ELF-1 (cell line): ENCODE measurements around the gene DENND2A.
"Not testable (repeated sequence)": the region's sequence is repeated elsewhere in the genome, so short reads cannot be mapped to it uniquely, and the experiment has no call there.

Experiments
- DNase-seq: peaks from one replicate; pipeline ENCODE4 v3.0.0-alpha.2; 2016; ENCODE audit warnings: low read depth, low spot score

DENND2A gene

GRCh38 chr7:140621401-140622021 lies 19.1 kb downstream of the DENND2A start:
- no peak for DNase-seq

GRCh38 chr7:140619915-140620510 lies 20.6 kb downstream of the DENND2A start:
- not testable (repeated sequence) for DNase-seq

- DNase-seq, result no peak
Observed at GRCh38 chr7:140619176-140619575, 21.4 kb downstream of the DENND2A start.

- DNase-seq, result no peak
Observed at GRCh38 chr7:140618306-140618705, 22.3 kb downstream of the DENND2A start.

- DNase-seq, result no peak
Observed at GRCh38 chr7:140617081-140617480, 23.5 kb downstream of the DENND2A start.

GRCh38 chr7:140616328-140616727 lies 24.3 kb downstream of the DENND2A start:
- DNase-seq, result no peak

- no peak for DNase-seq
Observed at GRCh38 chr7:140611641-140612040, 29.0 kb downstream of the DENND2A start.

- DNase-seq, result peak; percentile 83
Observed at GRCh38 chr7:140610204-140611165, 30.1 kb downstream of the DENND2A start.

GRCh38 chr7:140609646-140610045 lies 31.0 kb downstream of the DENND2A start:
- DNase-seq, result no peak

GRCh38 chr7:140607441-140607989 lies 33.1 kb downstream of the DENND2A start:
- no peak for DNase-seq

GRCh38 chr7:140605337-140605736 lies 35.3 kb downstream of the DENND2A start:
- peak; percentile 57 for DNase-seq

GRCh38 chr7:140604760-140605159 lies 35.9 kb downstream of the DENND2A start:
- no peak for DNase-seq

GRCh38 chr7:140604076-140604475 lies 36.5 kb downstream of the DENND2A start:
- DNase-seq, result no peak

GRCh38 chr7:140601566-140602174 lies 38.9 kb downstream of the DENND2A start:
- no peak for DNase-seq

GRCh38 chr7:140600341-140600740 lies 40.3 kb downstream of the DENND2A start:
- no peak for DNase-seq

- no peak for DNase-seq
Observed at GRCh38 chr7:140597428-140597949, 43.1 kb downstream of the DENND2A start.

GRCh38 chr7:140596519-140597427 lies 43.8 kb downstream of the DENND2A start:
- no peak for DNase-seq

- DNase-seq, result no peak
Observed at GRCh38 chr7:140595468-140596092, 45.0 kb downstream of the DENND2A start.

- peak; percentile 37 for DNase-seq
Observed at GRCh38 chr7:140594131-140594691, 46.4 kb downstream of the DENND2A start.

GRCh38 chr7:140593672-140593982 lies 47.0 kb downstream of the DENND2A start:
- no peak for DNase-seq
